Adrenal gland (tissue), 12 donors: Measurements from ENCODE around the gene CA10. TPM values are rescaled to one million over a fixed set of nuclear protein-coding genes. Genes with fewer than 3 reads are reported as not detected.

Experiments used
- DNase-seq, 7 donors: peaks; one replicate each; pipeline ENCODE4 v3.0.0-alpha.2; 2019 to 2020
- H3K27ac ChIP-seq, 5 donors: fragments of 200-600 bp; sonication (generic) in 4 of 5; 1 replicate in 3 of 5; 2 replicates in 2 of 5; pipeline versions ENCODE4 v1.5.1 to v1.8.0; 2016 to 2020; ENCODE audit warnings: mild to moderate bottlenecking in 1 of 5
- H3K27me3 ChIP-seq: fragments of 200-600 bp; 2 replicates; pipeline ENCODE4 v1.8.0; 2021
- H3K36me3 ChIP-seq, 2 donors: fragments of 200-600 bp; replicated peaks in 1 of 2; 1 replicate in 1 of 2; 2 replicates in 1 of 2; pipeline versions ENCODE4 v1.5.1 to v1.8.0; 2018 to 2022
- H3K4me1 ChIP-seq, 2 donors: fragments of 200-600 bp; replicated peaks in 1 of 2; 1 replicate in 1 of 2; 2 replicates in 1 of 2; pipeline versions ENCODE4 v1.5.1 to v1.8.0; 2018 to 2021
- H3K4me3 ChIP-seq, 4 donors: fragments of 200-600 bp; sonication (generic) in 3 of 4; one replicate each; pipeline ENCODE4 v1.5.1; 2016 to 2018
- H3K9me3 ChIP-seq, 3 donors: fragments of 200-600 bp; sonication (generic) in 1 of 3; replicated peaks in 1 of 3; 1 replicate in 2 of 3; 2 replicates in 1 of 3; pipeline versions ENCODE4 v1.5.1 to v1.8.0; 2016 to 2021
- POLR2A ChIP-seq, 2 donors: fragments of 450-650 bp; IDR thresholded peaks; one replicate each; pipeline ENCODE4 v1.6.1; 2017; ENCODE audit warnings: antibody characterized with exemption in 2 of 2, mild to moderate bottlenecking in 2 of 2, moderate library complexity in 1 of 2
- WGBS, 4 donors: extraction: QIAGEN DNeasy Blood & Tissue Kit in 2 of 4; methylation state at CpG; one replicate each; pipeline versions ENCODE4 v1.1.5 to v1.1.7; 2013 to 2017; 5-methylcytosine and 5-hydroxymethylcytosine counted together
- intact Hi-C, 2 donors: fragments of 100-400 bp; cut with DNase I; formaldehyde crosslinking; loops; one replicate each; pipeline versions ENCODE4 v1.14.1 to v1.15.0; 2022 to 2023
- polyA plus RNA-seq, 3 donors: library from polyadenylated mRNA; stranded (reverse); fragments of 200-250 nt in 2 of 3; fragments of 350-450 nt in 1 of 3; fragmentation: Illumina TruSeq in 1 of 3; extraction: RNeasy Lipid Tissue Mini Kit (QIAGEN cat#74804) in 1 of 3; gene quantifications; one replicate each; pipeline ENCODE4 v1.2.3, GENCODE V29; 2013 to 2014
- total RNA-seq, 9 donors: library from RNA; depleted of rRNA in 4 of 9; stranded (reverse); fragments of >200 nt in 4 of 9; fragments of 120-200 nt in 1 of 9; fragmentation: NEBNext Ultra II Directional in 1 of 9; extraction: Animal tissue kit (Norgen Biotek cat#: 25700) in 1 of 9; gene quantifications; one replicate each; pipeline versions ENCODE4 v1.1.0 to v1.2.4, GENCODE V29; 2013 to 2023
- TF ChIP-seq, protein P1 (sequence below), 6 experiments: fragments of 450-650 bp in 4 of 6; fragments of 200-600 bp in 2 of 6; sonication (generic) in 1 of 6; IDR thresholded peaks; 1 replicate in 5 of 6; 2 replicates in 1 of 6; pipeline versions ENCODE4 v1.5.1 to v1.8.0; 2016 to 2021; ENCODE audit warnings: antibody characterized with exemption in 6 of 6, mild to moderate bottlenecking in 2 of 6, moderate library complexity in 1 of 6
- donor health status: healthy with polysubstance abuse.
- donor health status: Bipolar disorder and iron deficiency.
- donor health status: DM: yes; HTN: yes; CAD: no.
- donor health status: DM: no; HTN: no; CAD: no.
- donor health status: DM: no; HTN: no; CAD: no.
- donor health status: DM: yes; HTN: yes; CAD: no.

CA10 gene
- total and polyA plus RNA-seq, 12 donors, result 0.27 to 3.1 (median 2.5) TPM; not detected in 5

DNA sequence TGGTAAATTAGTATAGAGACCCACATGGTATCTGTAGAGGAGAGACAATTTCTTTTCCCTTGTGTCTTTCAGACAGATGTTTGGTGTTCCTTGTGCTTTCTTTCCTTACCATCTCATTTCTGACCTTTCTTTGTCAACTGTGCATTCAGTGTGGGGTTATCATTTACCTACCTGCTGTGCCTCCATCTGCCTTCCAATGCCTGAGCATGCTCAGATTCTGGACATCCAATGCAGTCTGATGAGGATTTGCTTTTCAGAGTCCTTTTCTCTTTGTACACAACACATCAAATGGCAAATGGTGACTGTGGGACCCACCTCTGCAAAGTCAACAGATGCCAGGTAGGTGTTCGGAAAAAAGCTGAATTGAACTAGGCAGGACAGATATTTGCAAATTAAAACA, 364.8 kb downstream of the CA10 start:
- Histone ChIP-seq H3K9me3 (no peaks in the 10 kb centered on the region), H3K36me3 (no peaks in the 10 kb centered on the region), H3K27ac (no peak overlapping the region), H3K4me3 (no peak overlapping the region), H3K27me3 (no peaks in the 10 kb centered on the region), H3K4me1 (no peaks in the 10 kb centered on the region)
- TF ChIP-seq, protein P1, sequence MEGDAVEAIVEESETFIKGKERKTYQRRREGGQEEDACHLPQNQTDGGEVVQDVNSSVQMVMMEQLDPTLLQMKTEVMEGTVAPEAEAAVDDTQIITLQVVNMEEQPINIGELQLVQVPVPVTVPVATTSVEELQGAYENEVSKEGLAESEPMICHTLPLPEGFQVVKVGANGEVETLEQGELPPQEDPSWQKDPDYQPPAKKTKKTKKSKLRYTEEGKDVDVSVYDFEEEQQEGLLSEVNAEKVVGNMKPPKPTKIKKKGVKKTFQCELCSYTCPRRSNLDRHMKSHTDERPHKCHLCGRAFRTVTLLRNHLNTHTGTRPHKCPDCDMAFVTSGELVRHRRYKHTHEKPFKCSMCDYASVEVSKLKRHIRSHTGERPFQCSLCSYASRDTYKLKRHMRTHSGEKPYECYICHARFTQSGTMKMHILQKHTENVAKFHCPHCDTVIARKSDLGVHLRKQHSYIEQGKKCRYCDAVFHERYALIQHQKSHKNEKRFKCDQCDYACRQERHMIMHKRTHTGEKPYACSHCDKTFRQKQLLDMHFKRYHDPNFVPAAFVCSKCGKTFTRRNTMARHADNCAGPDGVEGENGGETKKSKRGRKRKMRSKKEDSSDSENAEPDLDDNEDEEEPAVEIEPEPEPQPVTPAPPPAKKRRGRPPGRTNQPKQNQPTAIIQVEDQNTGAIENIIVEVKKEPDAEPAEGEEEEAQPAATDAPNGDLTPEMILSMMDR (IDR thresholded peaks at IDR 0.05), result no peak
- no peak for DNase-seq
- WGBS, 4 donors, result 78 to 90% (median 88%) methylated on average over 1 of the region's 1 CpG
- intact Hi-C loops, result no loop called here

DNA sequence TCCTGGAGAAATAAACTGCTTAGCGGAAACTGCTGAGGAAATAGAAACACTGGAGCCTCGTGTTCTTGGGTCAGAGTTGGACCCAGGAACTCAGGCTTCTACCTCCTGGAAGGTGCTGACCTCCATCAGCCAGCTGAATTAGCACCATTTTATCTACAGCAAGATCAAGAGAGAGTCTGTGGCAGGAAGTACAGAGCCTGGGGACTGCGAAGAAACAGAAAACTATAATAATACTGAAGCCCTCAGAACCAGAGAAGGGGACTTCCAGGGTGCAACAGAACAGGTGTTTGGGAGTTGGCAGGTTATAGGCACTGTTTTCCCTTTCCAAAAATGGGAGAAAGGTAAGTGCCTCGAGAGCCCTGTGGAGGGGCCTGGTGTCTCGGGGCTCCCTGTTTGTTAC, 379.7 kb downstream of the CA10 start:
- H3K27me3 ChIP-seq, result no peaks in the 10 kb centered on the region
- H3K9me3 ChIP-seq, result no peaks in the 10 kb centered on the region
- H3K4me1 ChIP-seq, result no peaks in the 10 kb centered on the region
- WGBS, 4 donors, result 56 to 69% (median 64%) methylated on average over 5 of the region's 5 CpGs
- no peak for DNase-seq
- H3K4me3 ChIP-seq, result no peak overlapping the region
- H3K27ac ChIP-seq, result no peak overlapping the region
- intact Hi-C loops, result no loop called here
- H3K36me3 ChIP-seq, result no peaks in the 10 kb centered on the region
- TF ChIP-seq, protein P1 (IDR thresholded peaks at IDR 0.05), result no peak
- TF ChIP-seq POLR2A (IDR thresholded peaks at IDR 0.05), result no peak

DNA sequence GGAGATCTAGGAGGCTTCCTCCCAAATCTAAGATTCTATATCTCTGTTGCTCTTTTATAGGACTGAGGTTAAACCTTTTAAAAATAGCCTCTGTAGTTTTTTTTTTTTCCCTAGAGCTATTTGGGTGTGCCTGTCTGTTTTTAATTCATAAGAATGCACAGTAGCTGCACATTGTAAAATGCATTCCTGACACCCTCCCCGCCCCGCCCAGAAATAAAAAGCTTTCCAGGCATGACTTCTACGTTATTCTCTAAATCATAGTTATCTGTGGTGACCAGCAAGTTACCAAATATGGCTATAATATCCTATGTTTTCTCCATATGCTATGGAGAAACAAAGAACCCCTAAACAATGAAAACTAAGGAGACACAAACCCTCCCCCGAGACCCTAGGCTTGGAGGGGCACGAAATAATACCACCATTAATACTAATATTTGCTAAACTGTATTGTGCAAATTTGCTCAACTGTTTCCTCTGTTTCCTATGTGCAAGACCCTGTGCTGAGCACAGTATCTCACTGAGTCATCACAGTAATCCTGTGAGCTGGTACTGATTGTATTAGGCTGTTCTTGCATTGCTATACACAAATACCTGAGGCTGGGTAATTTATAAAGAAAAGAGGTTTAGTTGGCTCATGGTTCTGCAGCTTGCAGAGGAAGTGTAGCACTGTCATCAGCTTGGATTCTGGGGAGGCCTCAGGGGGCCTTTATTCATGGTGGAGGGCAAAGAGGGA, 388.3 kb downstream of the CA10 start:
- intact Hi-C loops, result no loop called here
- no peak for DNase-seq
- TF ChIP-seq, protein P1 (IDR thresholded peaks at IDR 0.05), result no peak
- no peak for TF ChIP-seq POLR2A (IDR thresholded peaks at IDR 0.05)
- Histone ChIP-seq H3K9me3 (no peaks in the 10 kb centered on the region), H3K4me1 (no peaks in the 10 kb centered on the region), H3K4me3 (no peak overlapping the region), H3K27ac (no peak overlapping the region), H3K36me3 (no peaks in the 10 kb centered on the region), H3K27me3 (no peaks in the 10 kb centered on the region)
- WGBS, 4 donors, result 73 to 79% (median 75%) methylated on average over 5 of the region's 5 CpGs

DNA sequence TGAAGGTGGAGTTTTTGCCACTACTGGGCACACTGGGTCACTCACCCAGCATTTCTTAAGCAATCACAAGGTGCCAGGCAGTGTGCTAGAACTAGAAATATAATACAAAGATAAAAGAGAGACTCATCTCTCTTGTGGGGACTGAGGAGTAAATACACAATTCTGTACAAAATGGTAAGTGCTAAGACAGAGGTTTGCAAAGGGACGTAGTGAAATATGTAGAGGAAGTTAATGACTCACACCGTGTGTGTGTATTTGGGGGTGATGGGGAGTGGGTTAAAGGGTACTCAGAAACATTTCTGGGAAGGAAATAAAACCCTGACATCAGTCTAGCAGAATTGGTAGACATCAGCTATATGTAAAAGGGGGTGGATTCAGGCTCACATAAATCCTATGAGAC, 389.3 kb downstream of the CA10 start:
- Histone ChIP-seq H3K4me3 (no peak overlapping the region), H3K27ac (no peak overlapping the region), H3K36me3 (no peaks in the 10 kb centered on the region), H3K9me3 (no peaks in the 10 kb centered on the region), H3K4me1 (no peaks in the 10 kb centered on the region), H3K27me3 (no peaks in the 10 kb centered on the region)
- intact Hi-C loops, result no loop called here
- 48 to 63% (median 58%) methylated on average over 2 of the region's 2 CpGs for WGBS, 4 donors
- TF ChIP-seq, protein P1 (IDR thresholded peaks at IDR 0.05), result no peak
- TF ChIP-seq POLR2A (IDR thresholded peaks at IDR 0.05), result no peak
- DNase-seq, result no peak
